RKO (cell line): ENCODE results near the gene RFTN2.
"Not testable (repeated sequence)": the region's sequence is repeated elsewhere in the genome, so short reads cannot be mapped to it uniquely, and the experiment has no call there.

Source experiments
- DNase-seq: peaks from one replicate; pipeline ENCODE4 v3.0.0-alpha.2; 2016; ENCODE audit warnings: low spot score

The RFTN2 gene

DNA sequence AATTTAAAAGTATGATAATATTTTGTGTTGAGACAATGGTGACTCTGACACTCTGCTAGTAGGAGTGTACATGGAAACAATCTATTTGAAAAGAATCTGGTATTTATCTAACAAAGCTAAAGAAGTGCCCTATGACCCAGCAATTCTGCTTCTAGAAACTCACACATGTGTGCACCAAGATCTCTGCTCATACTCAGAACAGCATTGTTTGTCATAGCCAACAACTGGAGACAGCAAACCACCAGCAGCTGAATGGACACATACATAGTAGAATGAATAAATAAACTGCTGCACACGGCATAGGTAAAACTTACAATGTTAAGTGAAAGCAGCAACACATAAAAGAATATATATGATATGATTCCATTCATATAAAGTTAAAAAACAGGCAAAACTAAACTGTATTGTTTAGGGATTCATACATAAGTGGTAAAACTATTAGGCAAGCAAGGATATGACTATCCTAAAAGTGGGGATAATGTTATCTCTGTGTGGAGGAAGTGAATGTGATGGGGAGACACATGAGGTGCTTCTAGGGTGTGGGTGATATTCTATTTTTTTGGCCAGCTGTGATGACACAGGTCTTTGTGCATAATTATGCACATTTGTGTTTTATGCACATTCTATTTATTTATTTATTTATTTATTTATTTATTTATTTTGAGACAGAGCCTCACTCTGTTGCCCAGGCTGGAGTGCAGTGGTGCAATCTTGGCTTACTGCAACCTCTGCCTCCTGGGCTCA lies 71.1 kb downstream of the RFTN2 start:
- DNase-seq = no peak

DNA sequence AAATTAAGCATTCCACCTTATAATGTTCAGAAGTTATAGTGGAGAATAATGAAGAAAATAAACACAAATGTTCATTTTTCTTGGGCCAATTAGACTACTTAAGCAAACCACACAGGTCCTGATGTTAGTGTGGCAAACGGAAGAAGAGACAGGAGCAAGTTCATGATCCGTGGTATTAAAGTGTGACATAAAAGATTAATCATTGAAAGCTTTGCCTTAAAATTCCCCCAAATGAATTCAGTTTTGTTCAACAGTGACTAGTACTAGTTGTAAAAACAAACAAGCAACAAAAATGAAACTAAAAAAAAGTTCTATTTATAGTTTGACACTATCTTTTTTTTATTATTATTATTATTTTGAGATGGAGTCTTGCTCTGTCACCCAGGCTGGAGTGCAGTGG lies 73.7 kb downstream of the RFTN2 start:
- no peak for DNase-seq

DNA sequence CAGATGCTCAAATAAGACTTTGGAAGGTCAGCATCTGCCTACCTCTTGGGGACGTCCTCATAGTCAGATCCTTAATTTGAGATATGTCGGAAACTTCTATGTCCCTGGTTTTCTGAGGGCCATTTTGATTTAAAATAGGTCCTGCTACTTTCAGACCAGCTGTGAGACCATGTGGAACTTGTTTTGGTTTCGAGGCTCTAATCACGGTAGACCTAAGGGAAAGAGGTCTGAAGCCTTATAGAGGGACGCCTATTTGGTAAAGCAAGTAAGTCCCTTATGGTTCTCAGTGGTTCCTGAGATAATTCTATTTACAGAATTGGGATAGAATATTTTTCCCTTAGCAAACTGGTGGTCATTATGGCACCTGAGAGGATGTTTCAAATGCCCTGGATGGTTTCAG lies 75.1 kb downstream of the RFTN2 start:
- DNase-seq = no peak

DNA sequence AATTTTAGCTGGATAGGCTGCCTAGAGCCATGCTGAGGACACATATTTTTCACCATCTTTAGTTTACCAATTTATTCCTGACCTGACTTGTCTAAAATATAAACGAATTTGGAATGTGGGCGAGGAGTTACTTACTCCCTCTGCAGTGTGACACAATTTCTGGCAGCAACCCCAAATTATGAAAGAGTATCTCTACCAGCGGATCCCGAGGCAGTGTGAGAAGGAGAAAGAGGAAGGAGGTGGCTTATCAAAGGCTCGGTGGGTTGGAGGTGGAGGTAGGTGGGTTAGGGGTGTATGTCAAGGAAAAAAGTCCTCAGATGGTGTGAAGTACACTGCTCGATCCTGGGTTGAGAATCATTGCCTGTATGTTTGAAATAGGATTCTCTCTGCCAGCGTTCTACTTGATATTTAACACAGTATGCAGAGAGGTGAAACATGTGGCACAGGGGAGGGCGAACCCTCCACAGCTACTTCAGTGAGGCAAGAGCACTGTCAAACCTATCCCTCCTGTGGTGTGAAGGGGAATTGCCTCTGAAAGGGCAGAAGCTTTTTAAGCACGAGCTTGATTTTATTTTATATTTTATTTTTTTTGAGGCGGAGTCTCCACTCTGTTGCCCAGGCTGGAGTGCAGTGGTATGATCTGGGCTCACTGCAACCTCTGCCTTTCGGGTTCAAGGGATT lies 76.0 kb downstream of the RFTN2 start:
- peak; percentile 70 for DNase-seq

- no peak for DNase-seq
Measured at GRCh38 chr2:197598450-197598849, 76.9 kb downstream of the RFTN2 start.

DNA sequence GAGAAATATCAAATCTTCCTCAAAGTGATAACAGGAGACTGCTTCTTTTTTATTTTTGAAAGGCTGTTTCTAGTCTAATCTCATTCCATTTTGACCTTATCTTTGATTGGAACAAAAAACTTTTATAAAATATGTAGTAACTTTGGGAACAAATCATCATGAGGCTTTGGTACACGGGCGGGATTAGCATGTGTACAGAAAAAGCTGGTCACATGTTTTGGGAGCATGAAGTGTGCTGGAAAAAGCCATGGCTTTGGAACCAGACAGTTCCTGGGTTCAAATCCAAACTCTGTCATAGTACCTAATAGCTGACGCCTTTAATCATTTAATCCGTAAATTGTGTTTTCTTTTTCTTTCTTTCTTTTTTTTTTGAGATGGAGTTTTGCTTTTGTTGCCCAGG lies 78.2 kb downstream of the RFTN2 start:
- no peak for DNase-seq

DNA sequence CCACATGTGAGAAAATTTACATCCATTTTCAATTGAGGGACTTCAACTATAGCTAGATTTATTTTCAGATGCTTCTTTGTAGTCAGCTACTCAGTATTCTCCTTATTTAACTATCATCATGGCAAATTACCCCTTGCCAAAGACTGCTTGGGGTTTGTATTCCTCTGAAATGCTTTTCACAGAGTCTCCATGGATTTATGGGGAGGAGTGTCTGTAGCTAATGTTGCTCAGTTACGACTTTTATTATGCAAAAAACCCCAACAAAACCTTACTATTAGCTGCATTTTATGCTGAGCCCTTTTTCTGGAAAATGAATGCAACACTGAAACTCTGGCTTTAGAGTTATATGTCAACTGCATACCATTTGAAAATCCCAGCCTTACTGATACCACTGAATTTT lies 78.6 kb downstream of the RFTN2 start:
- no peak for DNase-seq

DNA sequence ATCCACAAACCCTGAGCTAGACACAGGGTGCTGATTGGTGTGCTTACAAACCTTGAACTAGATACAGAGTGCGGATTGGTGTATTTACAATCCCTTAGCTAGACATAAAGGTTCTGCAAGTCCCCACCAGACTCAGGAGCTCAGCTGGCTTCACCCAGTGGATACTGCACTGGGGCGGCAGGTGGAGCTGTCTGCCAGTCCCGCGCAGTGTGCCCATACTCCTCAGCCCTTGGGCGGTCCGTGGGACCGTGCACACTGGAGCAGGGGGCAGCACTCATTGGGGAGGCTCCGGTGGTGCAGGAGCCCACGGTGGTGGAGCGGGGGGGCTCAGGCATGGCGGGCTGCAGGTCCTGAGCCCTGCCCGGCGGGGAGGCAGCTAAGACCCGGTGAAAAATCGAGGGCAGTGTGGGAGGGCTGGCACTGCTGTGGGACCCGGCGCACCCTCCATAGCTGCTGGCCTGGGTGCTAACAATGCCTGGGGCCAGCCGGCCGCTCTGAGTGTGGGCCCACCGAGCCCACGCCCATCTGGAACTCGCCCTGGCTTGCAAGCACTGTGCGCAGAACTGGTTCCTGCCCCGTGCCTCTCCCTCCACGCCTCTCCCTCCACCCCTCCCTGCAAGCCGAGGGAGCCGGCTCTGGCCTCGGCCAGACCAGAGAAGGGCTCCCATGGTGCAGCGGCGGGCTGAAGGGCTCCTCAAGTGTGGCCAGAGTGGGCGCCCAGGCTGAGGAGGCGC lies 83.9 kb downstream of the RFTN2 start:
- DNase-seq = no peak

- DNase-seq = not testable (repeated sequence)
Measured at GRCh38 chr2:197587255-197587654, 88.1 kb downstream of the RFTN2 start.

DNA sequence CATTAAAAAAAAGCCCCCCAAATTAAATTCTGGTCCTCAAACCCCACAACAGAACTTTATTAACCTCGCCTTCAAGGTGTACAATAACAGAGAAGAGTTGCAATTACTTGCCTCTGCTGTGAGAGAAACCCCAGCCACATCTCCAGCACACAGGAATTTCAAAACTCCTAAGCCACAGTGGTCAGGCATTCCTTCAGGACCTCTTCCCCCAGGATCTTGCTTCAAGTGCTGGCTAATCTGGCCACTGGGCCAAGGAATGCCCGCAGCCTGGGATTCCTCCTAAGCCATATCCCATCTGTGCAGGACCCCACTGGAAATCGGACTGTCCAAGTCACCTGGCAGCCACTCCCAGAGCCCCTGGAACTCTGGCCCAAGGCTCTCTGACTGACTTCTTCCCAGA lies 95.2 kb downstream of the RFTN2 start:
- DNase-seq = not testable (repeated sequence)

DNA sequence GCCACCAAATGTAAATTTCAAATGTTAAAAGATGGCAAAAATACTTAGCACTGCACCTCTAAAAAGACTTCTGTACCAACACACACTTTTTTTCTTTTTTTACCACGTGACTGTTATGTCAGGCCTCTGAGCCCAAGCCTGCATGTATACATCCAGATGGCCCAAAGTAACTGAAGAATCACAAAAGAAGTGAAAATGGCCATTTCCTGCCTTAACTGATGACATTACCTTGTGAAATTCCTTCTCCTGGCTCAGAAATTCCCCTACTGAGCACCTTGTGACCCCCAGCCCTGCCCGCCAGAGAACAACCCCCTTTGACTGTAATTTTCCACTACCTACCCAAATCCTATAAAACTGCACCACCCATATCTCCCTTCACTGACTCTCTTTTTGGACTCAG lies 97.1 kb downstream of the RFTN2 start:
- not testable (repeated sequence) for DNase-seq

- DNase-seq = no peak
Measured at GRCh38 chr2:197577446-197577845, 97.9 kb downstream of the RFTN2 start.

DNA sequence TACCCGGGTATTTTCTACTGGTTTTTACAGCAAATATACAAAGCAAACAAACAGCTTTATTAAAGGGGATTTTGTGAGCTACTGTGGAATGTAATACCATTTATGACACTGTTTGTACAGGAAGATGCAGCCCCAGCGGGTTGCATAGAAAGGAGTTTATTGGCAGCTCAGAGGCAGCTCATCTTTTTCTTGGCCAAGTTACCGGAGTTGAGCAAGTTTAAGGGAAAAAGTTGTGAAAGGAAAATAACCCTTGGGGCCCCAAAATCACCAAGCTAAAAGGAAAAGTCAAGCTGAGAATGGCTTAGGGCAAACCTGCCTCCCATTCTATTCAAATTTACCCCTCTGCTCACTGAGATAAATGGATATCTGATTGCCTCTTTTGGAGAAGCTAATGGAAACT lies 98.8 kb downstream of the RFTN2 start:
- DNase-seq = no peak

DNA sequence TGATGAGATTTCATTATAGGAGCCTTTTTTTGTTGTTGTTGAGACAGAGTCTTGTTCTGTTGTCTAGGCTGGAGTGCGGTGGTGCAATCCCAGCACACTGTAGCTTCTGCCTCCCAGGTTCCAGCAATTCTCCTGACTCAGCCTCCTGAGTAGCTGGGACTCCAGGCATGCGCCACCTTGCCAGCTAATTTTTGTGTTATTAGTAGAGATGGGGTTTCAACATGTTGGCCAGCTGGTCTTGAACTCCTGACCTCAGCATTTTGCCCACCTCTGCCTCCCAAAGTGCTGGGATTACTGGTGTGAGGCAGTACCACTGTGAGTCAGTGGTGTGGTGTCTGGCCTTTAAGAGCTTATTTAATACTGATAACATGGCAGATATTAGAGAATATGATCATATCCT lies 99.4 kb downstream of the RFTN2 start:
- no peak for DNase-seq

DNA sequence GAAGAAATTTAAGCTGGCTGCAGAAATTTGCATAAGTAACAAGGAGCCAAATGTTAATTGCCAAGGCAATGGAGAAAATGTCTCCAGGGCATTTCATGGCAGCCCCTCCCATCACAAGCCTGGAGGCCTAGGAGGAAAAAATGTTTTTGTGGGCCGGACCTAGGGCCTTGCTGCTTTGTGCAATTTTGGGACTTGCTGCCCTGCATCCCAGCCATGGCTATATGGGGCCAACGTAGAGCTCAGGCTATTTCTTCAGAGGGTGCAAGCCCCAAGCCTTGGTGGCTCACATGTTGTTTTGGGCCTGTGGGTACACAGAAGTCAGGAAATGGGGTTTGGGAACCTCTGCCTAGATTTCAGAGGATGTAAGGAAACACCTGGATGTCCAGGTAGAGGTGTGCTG lies 101.8 kb downstream of the RFTN2 start:
- no peak for DNase-seq

GRCh38 chr2:197571627-197572271 lies 103.6 kb downstream of the RFTN2 start:
- DNase-seq = peak; percentile 42

GRCh38 chr2:197560146-197560665 lies 115.2 kb downstream of the RFTN2 start:
- no peak for DNase-seq

DNA sequence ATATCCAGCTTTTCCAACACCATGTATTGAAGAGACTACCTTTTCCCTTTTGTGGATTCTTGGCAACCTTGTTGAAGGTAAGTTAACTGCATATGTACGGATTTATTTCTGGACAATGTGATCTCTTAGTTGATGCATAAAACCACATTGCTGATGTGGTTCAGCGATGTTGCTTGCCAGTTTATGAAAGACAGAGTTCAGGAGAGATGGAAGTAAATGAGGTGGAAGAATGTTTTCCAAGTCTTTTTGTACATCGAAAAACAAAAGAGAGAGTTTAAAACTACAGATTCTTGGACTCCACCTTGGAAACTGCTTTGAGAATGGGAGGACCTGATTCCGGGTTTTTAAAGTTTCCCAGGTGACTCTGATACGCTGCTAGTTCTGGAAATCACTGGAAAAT lies 115.7 kb downstream of the RFTN2 start:
- no peak for DNase-seq

DNA sequence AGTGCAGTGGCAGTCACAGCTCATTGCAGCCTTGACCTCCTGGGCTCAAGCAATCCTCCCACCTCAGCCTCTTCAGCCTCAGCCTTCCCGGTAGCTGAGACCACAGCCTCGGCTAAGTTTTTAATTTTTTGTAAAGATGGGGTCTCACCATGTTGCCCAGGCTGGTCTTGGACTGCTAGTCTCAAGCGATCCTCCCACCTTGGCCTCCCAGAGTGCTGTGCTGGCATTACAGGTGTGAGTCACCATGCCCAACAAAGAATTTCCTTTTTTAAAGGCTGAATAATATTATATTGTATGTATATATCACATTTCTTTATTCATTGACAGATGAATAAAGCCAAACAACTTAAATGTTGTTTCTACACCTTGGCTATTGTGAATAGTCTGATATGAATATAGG lies 117.0 kb downstream of the RFTN2 start:
- DNase-seq = no peak

GRCh38 chr2:197556456-197556855 lies 118.9 kb downstream of the RFTN2 start:
- DNase-seq = no peak

- DNase-seq = no peak
Measured at GRCh38 chr2:197555467-197555866, 119.9 kb downstream of the RFTN2 start.

- not testable (repeated sequence) for DNase-seq
Measured at GRCh38 chr2:197551260-197551659, 124.1 kb downstream of the RFTN2 start.
